ENCODE results near the gene JOSD2. TPM values are rescaled to one million over a fixed set of nuclear protein-coding genes. Genes with fewer than 3 reads are reported as not detected.

Gene JOSD2
- total and polyA plus RNA-seq, 2 of the 4 experiments (the other 2 are of a cell fraction) = 12.2 to 54.1 TPM

GRCh38 chr19:50482271-50482855 lies 28.6 kb downstream of the JOSD2 start:
- H4K8ac ChIP-seq (ENCODE audit: low read depth in 2 of 2, low read length in 2 of 2) = no peak overlapping the region
- no TSS peak for BruUV-seq (replicated peaks)

More at GRCh38 chr19:50482271-50482855, 28.6 kb downstream of the JOSD2 start:
- Histone ChIP-seq H3K18ac (ENCODE audit: low read depth, low read length) (no peak overlapping the region), H3K4me2 (ENCODE audit: low read depth, low read length) (no peak overlapping the region), H3K4me3 (ENCODE audit: insufficient read depth, low read depth, low read length) (no peak overlapping the region), H3K56ac (ENCODE audit: extremely low read depth, insufficient read depth, low read length) (no peak overlapping the region), H2BK5ac (ENCODE audit: low read depth, low read length, poor library complexity, severe bottlenecking) (no peak overlapping the region), H3K9me1 (ENCODE audit: insufficient read depth, low read length) (peaks cover 3% of the 10 kb centered on the region; the same call in 1 of the 2 replicates), H3K14ac (replicated peaks; ENCODE audit: low read depth, low read length) (no peak overlapping the region), H2BK15ac (ENCODE audit: low read depth, low read length) (no peak overlapping the region), H3K27me3 (ENCODE audit: control insufficient read depth, insufficient read depth, low read length) (0 out of 2 replicates have a peak, but pooled peaks cover 3% of the 10 kb centered on the region), H3K9ac (ENCODE audit: low read depth, low read length) (no peak overlapping the region), H2BK120ac (ENCODE audit: low read depth, low read length) (no peak overlapping the region), H2AK9ac (replicated peaks; ENCODE audit: low read depth, low read length, poor library complexity) (no peak overlapping the region), H3K4ac (ENCODE audit: low read depth, low read length) (no peak overlapping the region), H3K9me3 (ENCODE audit: control insufficient read depth, insufficient read depth, low read length) (no peaks in the 10 kb centered on the region; the same call in 1 of the 2 replicates), H3K4me1 (ENCODE audit: control insufficient read depth, insufficient read depth, low read length) (0 out of 2 replicates have a peak, but pooled peaks cover 2% of the 10 kb centered on the region), H3K36me3 (ENCODE audit: control insufficient read depth, insufficient read depth, low read length) (peaks cover 26% of the 10 kb centered on the region), H4K20me1 (ENCODE audit: insufficient read depth, low read length) (peaks cover 10% of the 10 kb centered on the region), H4K5ac (ENCODE audit: low read depth, low read length) (no peak overlapping the region), H3K27ac (ENCODE audit: insufficient read depth, low read length) (no peak overlapping the region), H4K91ac (ENCODE audit: insufficient read depth, low read depth, low read length) (no peak overlapping the region), H3K79me1 (ENCODE audit: low read depth in 1 of 2, low read length in 2 of 2) (peaks cover 13 to 20% of the 10 kb centered on the region in 2 experiments), H2AK5ac (ENCODE audit: low read depth, low read length) (no peak overlapping the region), H3K23ac (ENCODE audit: low read depth, low read length) (no peak overlapping the region), H2BK20ac (ENCODE audit: low read depth, low read length) (no peak overlapping the region), H2AFZ (replicated peaks; ENCODE audit: low read length, poor library complexity) (no peak overlapping the region)
- ATAC-seq (ENCODE audit: low read depth) (no peak), DNase-seq (no peak)
- 78% methylated on average over 8 of the region's 16 CpGs; no CpG with 5 or more reads in 1 of the 2 experiments for WGBS, 2 experiments (ENCODE audit: extremely low coverage in 2 of 2, insufficient read length in 1 of 2)
- no peak for TF ChIP-seq CTCF (conservative IDR thresholded peaks at IDR 0.05; ENCODE audit: low read depth, low read length)
- no peak for TF ChIP-seq RCOR1 (IDR thresholded peaks at IDR 0.05; ENCODE audit: insufficient replicate concordance, low read length)
- no peak for TF ChIP-seq ELK1 (IDR thresholded peaks at IDR 0.05; ENCODE audit: borderline replicate concordance, low read depth, low read length)
- TF ChIP-seq MAFK (IDR thresholded peaks at IDR 0.05; ENCODE audit: low read depth, low read length) = no peak
- no peak for TF ChIP-seq POLR2A (IDR thresholded peaks at IDR 0.05; ENCODE audit: low read depth, low read length)
- no peak for TF ChIP-seq FOS (IDR thresholded peaks at IDR 0.05; ENCODE audit: low read depth, low read length)
- no peak for TF ChIP-seq BHLHE40 (IDR thresholded peaks at IDR 0.05; ENCODE audit: low read depth, low read length)
- TF ChIP-seq MAZ (IDR thresholded peaks at IDR 0.05; ENCODE audit: borderline replicate concordance, low read depth, low read length) = no peak
- no peak for TF ChIP-seq NFE2L2 (IDR thresholded peaks at IDR 0.05; ENCODE audit: low read depth, low read length)
- TF ChIP-seq CHD1 (IDR thresholded peaks at IDR 0.05; ENCODE audit: low read depth, low read length) = no peak
- ChIA-PET CTCF (no interaction called here), POLR2A (ENCODE audit: unreplicated experiment) (no interaction called here)
- in situ Hi-C loops (cut with MboI; ENCODE audit: low sequenced_read_pairs) = no loop called here
- dilution Hi-C loops (cut with HindIII; ENCODE audit: low sequenced_read_pairs, unreplicated experiment) = no loop called here
- intact Hi-C loops (cut with micrococcal nuclease) = no loop called here

Measured in IMR-90 (cell line).